BLaER1 treated with 17β-estradiol and CSF1 and Interleukin-3, amounts not matched to agents 10 nM and 100 nM (cell line): ENCODE results near the gene AUTS2.

Source experiments
- H3K27ac ChIP-seq, 11 experiments: shearing (Covaris generic); formaldehyde crosslinking; 2 replicates each; pipeline ENCODE4 v1.8.1; 2022
- H3K27me3 ChIP-seq, 11 experiments: shearing (Covaris generic); formaldehyde crosslinking; 2 replicates each; pipeline ENCODE4 v1.8.1; 2022
- H3K36me3 ChIP-seq, 11 experiments: shearing (Covaris generic); formaldehyde crosslinking; 2 replicates each; pipeline ENCODE4 v1.8.1; 2022
- H3K4me1 ChIP-seq, 10 experiments: shearing (Covaris generic); formaldehyde crosslinking; 2 replicates each; pipeline ENCODE4 v1.8.1; 2022
- H3K4me2 ChIP-seq, 11 experiments: shearing (Covaris generic); formaldehyde crosslinking; 2 replicates each; pipeline ENCODE4 v1.8.1; 2022
- H3K4me3 ChIP-seq, 10 experiments: shearing (Covaris generic); formaldehyde crosslinking; 2 replicates each; pipeline ENCODE4 v1.8.1; 2022
- H3K9ac ChIP-seq, 11 experiments: shearing (Covaris generic); formaldehyde crosslinking; 2 replicates each; pipeline ENCODE4 v1.8.1; 2022
- H3K9me3 ChIP-seq, 11 experiments: shearing (Covaris generic); formaldehyde crosslinking; replicated peaks in 1 of 11; 2 replicates each; pipeline ENCODE4 v1.8.1; 2022
- H4K20me1 ChIP-seq, 11 experiments: shearing (Covaris generic); formaldehyde crosslinking; 2 replicates each; pipeline ENCODE4 v1.8.1; 2022
- Cebpa-rat ChIP-seq, 11 experiments: shearing (Covaris generic); IDR thresholded peaks; 2 replicates each; pipeline ENCODE4 v1.8.1; 2022

Gene AUTS2

GRCh38 chr7:70752794-70753241 lies 1154.5 kb downstream of the AUTS2 start:
- no peak overlapping the region for H3K27ac ChIP-seq
- TF ChIP-seq Cebpa-rat (IDR thresholded peaks at IDR 0.05), result no peak
- H4K20me1 ChIP-seq, result peaks cover 0 to 100% (median 93%) of the 10 kb centered on the region in 11 experiments; a peak in 15 of 22 replicates
- no peaks in the 10 kb centered on the region for H3K9me3 ChIP-seq
- no peaks in the 10 kb centered on the region for H3K27me3 ChIP-seq
- H3K36me3 ChIP-seq, result peaks cover 0 to 73% (median 44%) of the 10 kb centered on the region in 11 experiments; a peak in 16 of 22 replicates
- no peak overlapping the region for H3K4me3 ChIP-seq
- H3K4me1 ChIP-seq, result peaks cover 0 to 45% (median 22%) of the 10 kb centered on the region in 10 experiments; a peak in 12 of 20 replicates
- H3K9ac ChIP-seq, result no peak overlapping the region
- peak overlapping the region in 3 of 11 experiments; percentile 1 to 19 (median 6); a peak in 3 of 22 replicates for H3K4me2 ChIP-seq

GRCh38 chr7:70756789-70757188 lies 1158.5 kb downstream of the AUTS2 start:
- Histone ChIP-seq H4K20me1 (peaks cover 0 to 100% (median 98%) of the 10 kb centered on the region in 11 experiments; a peak in 15 of 22 replicates), H3K4me3 (no peak overlapping the region), H3K4me1 (peaks cover 0 to 59% (median 35%) of the 10 kb centered on the region in 10 experiments; a peak in 16 of 20 replicates), H3K27ac (no peak overlapping the region), H3K9ac (no peak overlapping the region), H3K4me2 (peak overlapping the region in 5 of 11 experiments; percentile 6 to 24 (median 15); a peak in 6 of 22 replicates), H3K27me3 (no peaks in the 10 kb centered on the region), H3K9me3 (no peaks in the 10 kb centered on the region), H3K36me3 (peaks cover 0 to 68% (median 39%) of the 10 kb centered on the region in 11 experiments; a peak in 16 of 22 replicates)
- no peak for TF ChIP-seq Cebpa-rat (IDR thresholded peaks at IDR 0.05)

DNA sequence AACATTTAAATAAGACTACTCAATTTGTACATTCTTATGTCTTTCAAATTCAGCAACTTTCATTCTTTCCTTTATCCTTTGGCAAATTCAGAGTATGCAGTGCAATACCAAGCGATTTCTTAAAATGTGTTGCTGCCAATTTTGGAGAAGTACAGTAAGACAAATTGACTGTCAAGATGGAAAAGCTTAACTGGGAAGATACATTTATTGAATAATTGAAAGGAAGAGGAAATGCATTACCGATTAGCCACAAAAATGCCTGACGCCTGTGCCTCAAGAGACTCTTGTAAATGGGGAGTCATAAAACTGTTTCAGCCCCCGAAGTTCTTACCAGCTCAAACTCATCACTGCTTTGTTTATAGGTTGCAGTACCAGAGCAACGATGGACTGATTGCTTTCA lies 1160.4 kb downstream of the AUTS2 start:
- no peak for TF ChIP-seq Cebpa-rat (IDR thresholded peaks at IDR 0.05)
- peaks cover 4 to 61% (median 41%) of the 10 kb centered on the region in 10 experiments; a peak in 17 of 20 replicates for H3K4me1 ChIP-seq
- peak overlapping the region in 1 of 11 experiments; percentile 22; a peak in 1 of 22 replicates for H3K4me2 ChIP-seq
- no peak overlapping the region for H3K9ac ChIP-seq
- H3K9me3 ChIP-seq, result no peaks in the 10 kb centered on the region
- no peaks in the 10 kb centered on the region for H3K27me3 ChIP-seq
- H3K27ac ChIP-seq, result no peak overlapping the region
- peaks cover 0 to 70% (median 48%) of the 10 kb centered on the region in 11 experiments; a peak in 19 of 22 replicates for H3K36me3 ChIP-seq
- H3K4me3 ChIP-seq, result no peak overlapping the region
- peaks cover 0 to 100% (median 98%) of the 10 kb centered on the region in 11 experiments; a peak in 17 of 22 replicates for H4K20me1 ChIP-seq

GRCh38 chr7:70759674-70760073 lies 1161.4 kb downstream of the AUTS2 start:
- peaks cover 9 to 61% (median 41%) of the 10 kb centered on the region in 10 experiments; a peak in 18 of 20 replicates for H3K4me1 ChIP-seq
- H4K20me1 ChIP-seq, result peaks cover 0 to 100% (median 95%) of the 10 kb centered on the region in 11 experiments; a peak in 17 of 22 replicates
- H3K4me3 ChIP-seq, result no peak overlapping the region

DNA sequence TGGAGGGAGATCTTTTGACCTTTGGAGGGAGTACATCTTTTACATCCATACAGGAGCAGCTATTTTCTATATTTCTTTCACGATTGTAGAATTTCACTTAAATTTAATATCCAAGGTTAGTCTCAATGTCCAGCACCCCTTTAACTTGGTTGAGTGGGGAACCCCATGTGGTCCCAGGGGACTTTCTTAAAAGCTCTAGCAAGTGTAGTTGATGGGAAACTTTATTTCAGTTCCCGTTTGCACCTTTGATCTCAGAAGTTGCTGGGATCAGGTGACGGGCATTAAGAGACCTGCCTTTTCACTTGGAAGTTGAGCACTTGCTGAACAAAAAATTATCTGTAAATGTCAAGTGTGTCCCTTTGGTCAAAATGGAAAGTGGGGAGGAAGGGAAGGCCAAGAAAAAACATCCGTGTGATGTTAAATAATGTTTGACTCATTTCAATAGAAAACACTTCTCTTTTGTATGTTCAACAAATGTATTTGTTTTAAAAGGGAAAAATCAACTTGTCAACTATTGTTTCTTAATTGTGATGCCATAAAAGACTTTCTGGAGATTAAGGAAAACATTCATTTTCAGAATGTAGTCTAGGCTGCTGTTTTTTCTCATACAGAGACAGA lies 1163.5 kb downstream of the AUTS2 start:
- Histone ChIP-seq H3K9me3 (no peaks in the 10 kb centered on the region), H3K36me3 (peaks cover 19 to 84% (median 74%) of the 10 kb centered on the region in 11 experiments), H3K9ac (no peak overlapping the region), H3K27me3 (no peaks in the 10 kb centered on the region), H3K27ac (no peak overlapping the region), H3K4me3 (no peak overlapping the region), H4K20me1 (peaks cover 0 to 100% (median 80%) of the 10 kb centered on the region in 11 experiments; a peak in 17 of 22 replicates), H3K4me2 (peak overlapping the region in 6 of 11 experiments; percentile 8 to 47 (median 28); a peak in 8 of 22 replicates), H3K4me1 (peaks cover 9 to 57% (median 37%) of the 10 kb centered on the region in 10 experiments; a peak in 18 of 20 replicates)
- TF ChIP-seq Cebpa-rat (IDR thresholded peaks at IDR 0.05), result no peak

More at GRCh38 chr7:70759674-70760073, 1161.4 kb downstream of the AUTS2 start:
- Histone ChIP-seq H3K27me3 (no peaks in the 10 kb centered on the region), H3K9me3 (no peaks in the 10 kb centered on the region), H3K27ac (no peak overlapping the region), H3K36me3 (peaks cover 0 to 71% (median 54%) of the 10 kb centered on the region in 11 experiments; a peak in 19 of 22 replicates), H3K4me2 (no peak overlapping the region), H3K9ac (no peak overlapping the region)
- TF ChIP-seq Cebpa-rat (IDR thresholded peaks at IDR 0.05), result no peak

GRCh38 chr7:70762696-70763095 lies 1164.4 kb downstream of the AUTS2 start:
- Histone ChIP-seq H3K4me3 (no peak overlapping the region), H3K27me3 (no peaks in the 10 kb centered on the region), H3K4me1 (peaks cover 9 to 48% (median 32%) of the 10 kb centered on the region in 10 experiments; a peak in 18 of 20 replicates), H3K9me3 (no peaks in the 10 kb centered on the region), H3K9ac (no peak overlapping the region; a peak in 1 of 22 replicates), H4K20me1 (peaks cover 0 to 93% (median 72%) of the 10 kb centered on the region in 11 experiments; a peak in 17 of 22 replicates), H3K27ac (0 out of 22 replicates have a peak overlapping the region, but pooled peaks of 1 of the 11 experiments have one; percentile 4), H3K4me2 (peak overlapping the region in 3 of 11 experiments; percentile 9 to 22 (median 10); a peak in 2 of 22 replicates), H3K36me3 (peaks cover 28 to 92% (median 79%) of the 10 kb centered on the region in 11 experiments)
- no peak for TF ChIP-seq Cebpa-rat (IDR thresholded peaks at IDR 0.05)

GRCh38 chr7:70763961-70764691 lies 1165.9 kb downstream of the AUTS2 start:
- H3K9me3 ChIP-seq, result no peaks in the 10 kb centered on the region
- H3K27ac ChIP-seq, result peak overlapping the region in 1 of 11 experiments; percentile 32; a peak in 1 of 22 replicates
- H3K4me2 ChIP-seq, result peak overlapping the region in 1 of 11 experiments; percentile 27; a peak in 1 of 22 replicates

GRCh38 chr7:70764701-70765208 lies 1166.5 kb downstream of the AUTS2 start:
- H4K20me1 ChIP-seq, result peaks cover 0 to 86% (median 51%) of the 10 kb centered on the region in 11 experiments; a peak in 17 of 22 replicates
- H3K36me3 ChIP-seq, result peaks cover 34 to 100% (median 84%) of the 10 kb centered on the region in 11 experiments
- no peak overlapping the region for H3K4me2 ChIP-seq
- H3K9me3 ChIP-seq, result no peaks in the 10 kb centered on the region
- no peak overlapping the region for H3K4me3 ChIP-seq
- no peak overlapping the region for H3K9ac ChIP-seq
- no peak overlapping the region for H3K27ac ChIP-seq
- TF ChIP-seq Cebpa-rat (IDR thresholded peaks at IDR 0.05), result no peak
- peaks cover 7 to 34% (median 30%) of the 10 kb centered on the region in 10 experiments; a peak in 17 of 20 replicates for H3K4me1 ChIP-seq
- H3K27me3 ChIP-seq, result no peaks in the 10 kb centered on the region

More at GRCh38 chr7:70763961-70764691, 1165.9 kb downstream of the AUTS2 start:
- peaks cover 34 to 100% (median 84%) of the 10 kb centered on the region in 11 experiments for H3K36me3 ChIP-seq
- no peaks in the 10 kb centered on the region for H3K27me3 ChIP-seq
- H3K4me3 ChIP-seq, result no peak overlapping the region
- H3K4me1 ChIP-seq, result peaks cover 6 to 38% (median 29%) of the 10 kb centered on the region in 10 experiments; a peak in 17 of 20 replicates
- no peak for TF ChIP-seq Cebpa-rat (IDR thresholded peaks at IDR 0.05)
- H4K20me1 ChIP-seq, result peaks cover 0 to 87% (median 58%) of the 10 kb centered on the region in 11 experiments; a peak in 17 of 22 replicates
- H3K9ac ChIP-seq, result 0 out of 22 replicates have a peak overlapping the region, but pooled peaks of 1 of the 11 experiments have one; percentile 7
